Mucosa of rectum (tissue), 2 donors: ENCODE measurements around the gene FAM120B.

Experiments
- H3K27ac ChIP-seq, 2 donors: one replicate each; pipeline ENCODE4 v1.7.0; 2013; ENCODE audit warnings: inconsistent platforms in 2 of 2, low read depth in 2 of 2, low read length in 2 of 2
- H3K27me3 ChIP-seq, 2 donors: one replicate each; pipeline ENCODE4 v1.7.0; 2013; ENCODE audit warnings: low read length in 2 of 2; ENCODE audit not compliant: control insufficient read depth in 2 of 2, insufficient read depth in 2 of 2
- H3K36me3 ChIP-seq, 2 donors: one replicate each; pipeline ENCODE4 v1.7.0; 2013; ENCODE audit warnings: low read length in 2 of 2; ENCODE audit not compliant: control insufficient read depth in 2 of 2, insufficient read depth in 2 of 2
- H3K4me1 ChIP-seq, 2 donors: one replicate each; pipeline ENCODE4 v1.7.0; 2013; ENCODE audit warnings: low read length in 2 of 2, mild to moderate bottlenecking in 1 of 2; ENCODE audit not compliant: control insufficient read depth in 2 of 2, insufficient read depth in 2 of 2
- H3K4me3 ChIP-seq, 2 donors: one replicate each; pipeline ENCODE4 v1.7.0; 2013; ENCODE audit warnings: low read length in 2 of 2
- H3K9ac ChIP-seq, 2 donors: one replicate each; pipeline ENCODE4 v1.7.0; 2013; ENCODE audit warnings: low read length in 2 of 2, low read depth in 1 of 2, mild to moderate bottlenecking in 1 of 2
- H3K9me3 ChIP-seq, 2 donors: one replicate each; pipeline ENCODE4 v1.7.0; 2013; ENCODE audit warnings: low read length in 2 of 2; ENCODE audit not compliant: control insufficient read depth in 2 of 2
- donor health status: healthy.
- donor health status: Normal muscosa, but diverticular disease.

FAM120B gene

GRCh38 chr6:170438861-170439260 lies 132.3 kb downstream of the FAM120B start:
- H3K36me3 ChIP-seq: no peaks in the 10 kb centered on the region
- no peak overlapping the region for H3K9ac ChIP-seq
- H3K4me3 ChIP-seq: no peak overlapping the region
- H3K27ac ChIP-seq: no peak overlapping the region
- peaks cover 5 to 9% of the 10 kb centered on the region in 2 donors for H3K4me1 ChIP-seq
- H3K27me3 ChIP-seq: peaks cover 3% of the 10 kb centered on the region in 2 donors
- no peaks in the 10 kb centered on the region for H3K9me3 ChIP-seq

- H3K27me3 ChIP-seq: peaks cover 3% of the 10 kb centered on the region in 2 donors
- no peak overlapping the region for H3K9ac ChIP-seq
- no peaks in the 10 kb centered on the region for H3K36me3 ChIP-seq
- H3K4me1 ChIP-seq: peaks cover 5 to 9% of the 10 kb centered on the region in 2 donors
- H3K27ac ChIP-seq: peak overlapping the region in 1 of 2 donors; percentile 11
- H3K9me3 ChIP-seq: no peaks in the 10 kb centered on the region
- H3K4me3 ChIP-seq: no peak overlapping the region
Measured at GRCh38 chr6:170439366-170440361, 133.1 kb downstream of the FAM120B start.

GRCh38 chr6:170440437-170440836 lies 133.9 kb downstream of the FAM120B start:
- Histone ChIP-seq H3K27me3 (peaks cover 3% of the 10 kb centered on the region in 2 donors), H3K9me3 (no peaks in the 10 kb centered on the region), H3K36me3 (no peaks in the 10 kb centered on the region), H3K9ac (no peak overlapping the region), H3K27ac (no peak overlapping the region), H3K4me3 (no peak overlapping the region), H3K4me1 (peaks cover 5 to 9% of the 10 kb centered on the region in 2 donors)

GRCh38 chr6:170441316-170441715 lies 134.8 kb downstream of the FAM120B start:
- Histone ChIP-seq H3K9me3 (no peaks in the 10 kb centered on the region), H3K27me3 (peaks cover 3% of the 10 kb centered on the region in 2 donors), H3K36me3 (no peaks in the 10 kb centered on the region), H3K9ac (no peak overlapping the region), H3K4me1 (peaks cover 5 to 9% of the 10 kb centered on the region in 2 donors), H3K4me3 (no peak overlapping the region), H3K27ac (no peak overlapping the region)

- no peak overlapping the region for H3K27ac ChIP-seq
- H3K9me3 ChIP-seq: no peaks in the 10 kb centered on the region
- no peak overlapping the region for H3K4me3 ChIP-seq
- peaks cover 5 to 8% of the 10 kb centered on the region in 2 donors for H3K4me1 ChIP-seq
- H3K9ac ChIP-seq: no peak overlapping the region
- peaks cover 3% of the 10 kb centered on the region in 2 donors for H3K27me3 ChIP-seq
- no peaks in the 10 kb centered on the region for H3K36me3 ChIP-seq
Measured at GRCh38 chr6:170442596-170442995, 136.0 kb downstream of the FAM120B start.

- Histone ChIP-seq H3K27me3 (peaks cover 0 to 3% of the 10 kb centered on the region in 2 donors), H3K27ac (no peak overlapping the region), H3K9me3 (no peaks in the 10 kb centered on the region), H3K4me3 (no peak overlapping the region), H3K36me3 (no peaks in the 10 kb centered on the region), H3K9ac (no peak overlapping the region), H3K4me1 (peaks cover 0 to 2% of the 10 kb centered on the region in 2 donors)
Measured at GRCh38 chr6:170443151-170443662, 136.6 kb downstream of the FAM120B start.

- H3K4me1 ChIP-seq: no peaks in the 10 kb centered on the region
- H3K9me3 ChIP-seq: no peaks in the 10 kb centered on the region
- no peak overlapping the region for H3K4me3 ChIP-seq
- no peak overlapping the region for H3K9ac ChIP-seq
- H3K27ac ChIP-seq: no peak overlapping the region
- H3K36me3 ChIP-seq: no peaks in the 10 kb centered on the region
- peaks cover 0 to 1% of the 10 kb centered on the region in 2 donors for H3K27me3 ChIP-seq
Measured at GRCh38 chr6:170444056-170444591, 137.6 kb downstream of the FAM120B start.

GRCh38 chr6:170444811-170445211 lies 138.3 kb downstream of the FAM120B start:
- Histone ChIP-seq H3K27me3 (no peaks in the 10 kb centered on the region), H3K36me3 (no peaks in the 10 kb centered on the region), H3K4me3 (no peak overlapping the region), H3K4me1 (no peaks in the 10 kb centered on the region), H3K9me3 (no peaks in the 10 kb centered on the region), H3K9ac (no peak overlapping the region), H3K27ac (no peak overlapping the region)

GRCh38 chr6:170445487-170445886 lies 138.9 kb downstream of the FAM120B start:
- no peaks in the 10 kb centered on the region for H3K27me3 ChIP-seq
- no peak overlapping the region for H3K4me3 ChIP-seq
- no peaks in the 10 kb centered on the region for H3K36me3 ChIP-seq
- H3K9me3 ChIP-seq: no peaks in the 10 kb centered on the region
- no peak overlapping the region for H3K9ac ChIP-seq
- H3K4me1 ChIP-seq: no peaks in the 10 kb centered on the region
- H3K27ac ChIP-seq: no peak overlapping the region

GRCh38 chr6:170445971-170446370 lies 139.4 kb downstream of the FAM120B start:
- Histone ChIP-seq H3K4me3 (no peak overlapping the region), H3K27ac (no peak overlapping the region), H3K27me3 (no peaks in the 10 kb centered on the region), H3K9me3 (no peaks in the 10 kb centered on the region), H3K36me3 (no peaks in the 10 kb centered on the region), H3K9ac (no peak overlapping the region), H3K4me1 (no peaks in the 10 kb centered on the region)
